A673 (cell line): Measurements from ENCODE around the gene WFS1. TPM values are rescaled to one million over a fixed set of nuclear protein-coding genes. Genes with fewer than 3 reads are reported as not detected.

Experiments
- Bru-seq: library from RNA; stranded (reverse); fragments of 400-500 nt; gene quantifications from one replicate; lab custom pipeline; 2021; lab: Mats Ljungman, UMichigan
- BruChase-seq, 2 experiments: library from RNA; stranded (reverse); fragments of 400-500 nt; gene quantifications; one replicate each; lab custom pipeline; 2021; lab: Mats Ljungman, UMichigan
- BruUV-seq: library from RNA; stranded (reverse); fragments of 400-500 nt; replicated peaks from 2 replicates; lab custom pipeline; 2021; lab: Mats Ljungman, UMichigan
- CTCF ChIA-PET: fragments of 300-600 bp; sonication (Branson Sonifier 250); formaldehyde crosslinking; loops from one replicate; lab custom pipeline; 2022; ENCODE audit warnings: antibody characterized with exemption; lab: Charles Lee
- POLR2A ChIA-PET: fragments of 300-600 bp; sonication (Branson Sonifier 250); formaldehyde crosslinking; loops from one replicate; lab custom pipeline; 2022; ENCODE audit warnings: antibody characterized with exemption; ENCODE audit not compliant: low non-redundant PET; lab: Charles Lee
- DNase-seq: peaks from one replicate; pipeline ENCODE4 v3.0.0-alpha.2; 2015; ENCODE audit warnings: low spot score
- H3K27ac ChIP-seq: fragments of 200-600 bp; sonication (generic); 2 replicates; pipeline ENCODE4 v1.5.1; 2016; ENCODE audit warnings: mixed run types, low read depth, mild to moderate bottlenecking, mixed read lengths, antibody characterized with exemption, low read length; ENCODE audit not compliant: poor library complexity, severe bottlenecking
- H3K27me3 ChIP-seq: fragments of 200-600 bp; sonication (generic); replicated peaks from 2 replicates; pipeline ENCODE4 v1.6.1; 2017; ENCODE audit warnings: mixed run types, low read depth, mild to moderate bottlenecking, mixed read lengths, antibody characterized with exemption, low read length; ENCODE audit not compliant: insufficient read depth, poor library complexity
- H3K36me3 ChIP-seq: fragments of 200-600 bp; sonication (generic); 2 replicates; pipeline ENCODE4 v1.6.1; 2016; ENCODE audit warnings: mixed run types, mild to moderate bottlenecking, mixed read lengths, antibody characterized with exemption, low read length; ENCODE audit not compliant: insufficient read depth, poor library complexity, severe bottlenecking
- H3K4me1 ChIP-seq: fragments of 200-600 bp; sonication (generic); 2 replicates; pipeline ENCODE4 v1.6.1; 2017; ENCODE audit warnings: mixed run types, mild to moderate bottlenecking, mixed read lengths, antibody characterized with exemption, low read length; ENCODE audit not compliant: insufficient read depth, poor library complexity, severe bottlenecking
- H3K4me3 ChIP-seq: fragments of 200-600 bp; sonication (generic); 2 replicates; pipeline ENCODE4 v1.5.1; 2016; ENCODE audit warnings: low read depth, mixed run types, mild to moderate bottlenecking, mixed read lengths, low read length; ENCODE audit not compliant: poor library complexity, severe bottlenecking
- H3K9me3 ChIP-seq: fragments of 200-600 bp; sonication (generic); 2 replicates; pipeline ENCODE4 v1.6.1; 2016; ENCODE audit warnings: mixed run types, low read depth, mild to moderate bottlenecking, mixed read lengths, antibody characterized with exemption, low read length; ENCODE audit not compliant: poor library complexity, severe bottlenecking
- CTCF ChIP-seq: fragments of 300-800, 200-600 bp; sonication (generic); conservative IDR thresholded peaks from 2 replicates; pipeline ENCODE4 v1.5.1; 2017; ENCODE audit warnings: low read depth, mild to moderate bottlenecking, antibody characterized with exemption, low read length, moderate library complexity, mixed read lengths
- EZH2 ChIP-seq: fragments of 200-600 bp; sonication (generic); IDR thresholded peaks from 2 replicates; pipeline ENCODE4 v1.6.1; 2017; ENCODE audit warnings: borderline replicate concordance, low read depth, mild to moderate bottlenecking, mixed read lengths, antibody characterized with exemption, low read length; ENCODE audit not compliant: poor library complexity, severe bottlenecking
- intact Hi-C: fragments of 100-400 bp; cut with micrococcal nuclease; formaldehyde crosslinking; loops from one replicate; pipeline ENCODE4 v1.10.0; 2022; ENCODE audit not compliant: unreplicated experiment
- long read RNA-seq: library from polyadenylated mRNA; stranded (forward); transcript quantifications from one replicate; pipeline ENCODE4 v2.0.0, GENCODE V29; 2022
- total RNA-seq: library from RNA; stranded (reverse); gene quantifications from 2 replicates; pipeline ENCODE4 v1.2.3, GENCODE V29; 2021

Gene WFS1, protein sequence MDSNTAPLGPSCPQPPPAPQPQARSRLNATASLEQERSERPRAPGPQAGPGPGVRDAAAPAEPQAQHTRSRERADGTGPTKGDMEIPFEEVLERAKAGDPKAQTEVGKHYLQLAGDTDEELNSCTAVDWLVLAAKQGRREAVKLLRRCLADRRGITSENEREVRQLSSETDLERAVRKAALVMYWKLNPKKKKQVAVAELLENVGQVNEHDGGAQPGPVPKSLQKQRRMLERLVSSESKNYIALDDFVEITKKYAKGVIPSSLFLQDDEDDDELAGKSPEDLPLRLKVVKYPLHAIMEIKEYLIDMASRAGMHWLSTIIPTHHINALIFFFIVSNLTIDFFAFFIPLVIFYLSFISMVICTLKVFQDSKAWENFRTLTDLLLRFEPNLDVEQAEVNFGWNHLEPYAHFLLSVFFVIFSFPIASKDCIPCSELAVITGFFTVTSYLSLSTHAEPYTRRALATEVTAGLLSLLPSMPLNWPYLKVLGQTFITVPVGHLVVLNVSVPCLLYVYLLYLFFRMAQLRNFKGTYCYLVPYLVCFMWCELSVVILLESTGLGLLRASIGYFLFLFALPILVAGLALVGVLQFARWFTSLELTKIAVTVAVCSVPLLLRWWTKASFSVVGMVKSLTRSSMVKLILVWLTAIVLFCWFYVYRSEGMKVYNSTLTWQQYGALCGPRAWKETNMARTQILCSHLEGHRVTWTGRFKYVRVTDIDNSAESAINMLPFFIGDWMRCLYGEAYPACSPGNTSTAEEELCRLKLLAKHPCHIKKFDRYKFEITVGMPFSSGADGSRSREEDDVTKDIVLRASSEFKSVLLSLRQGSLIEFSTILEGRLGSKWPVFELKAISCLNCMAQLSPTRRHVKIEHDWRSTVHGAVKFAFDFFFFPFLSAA
- total RNA-seq (14.0 and 15.6 TPM in 2 replicates), Bru-seq, nascent RNA (percentile 41 among the genes with signal in this experiment), BruChase-seq, experiment 1, labeled RNA remaining after a 2-hour chase (percentile 40 among the genes with signal in this experiment), BruChase-seq, experiment 2, labeled RNA remaining after a 6-hour chase (percentile 47 among the genes with signal in this experiment)
- long read RNA-seq, transcript WFS1-202 (8 exons, 3,255 nt): minor isoform, 11 of 45 reads
- long read RNA-seq, transcript WFS1-201 (8 exons, 3,640 nt): major isoform, 17 of 45 reads
- long read RNA-seq, partial matches to known transcripts: 1 of 45 reads
- long read RNA-seq, other reads (novel, unspliced or antisense): 15 of 45 reads

DNA sequence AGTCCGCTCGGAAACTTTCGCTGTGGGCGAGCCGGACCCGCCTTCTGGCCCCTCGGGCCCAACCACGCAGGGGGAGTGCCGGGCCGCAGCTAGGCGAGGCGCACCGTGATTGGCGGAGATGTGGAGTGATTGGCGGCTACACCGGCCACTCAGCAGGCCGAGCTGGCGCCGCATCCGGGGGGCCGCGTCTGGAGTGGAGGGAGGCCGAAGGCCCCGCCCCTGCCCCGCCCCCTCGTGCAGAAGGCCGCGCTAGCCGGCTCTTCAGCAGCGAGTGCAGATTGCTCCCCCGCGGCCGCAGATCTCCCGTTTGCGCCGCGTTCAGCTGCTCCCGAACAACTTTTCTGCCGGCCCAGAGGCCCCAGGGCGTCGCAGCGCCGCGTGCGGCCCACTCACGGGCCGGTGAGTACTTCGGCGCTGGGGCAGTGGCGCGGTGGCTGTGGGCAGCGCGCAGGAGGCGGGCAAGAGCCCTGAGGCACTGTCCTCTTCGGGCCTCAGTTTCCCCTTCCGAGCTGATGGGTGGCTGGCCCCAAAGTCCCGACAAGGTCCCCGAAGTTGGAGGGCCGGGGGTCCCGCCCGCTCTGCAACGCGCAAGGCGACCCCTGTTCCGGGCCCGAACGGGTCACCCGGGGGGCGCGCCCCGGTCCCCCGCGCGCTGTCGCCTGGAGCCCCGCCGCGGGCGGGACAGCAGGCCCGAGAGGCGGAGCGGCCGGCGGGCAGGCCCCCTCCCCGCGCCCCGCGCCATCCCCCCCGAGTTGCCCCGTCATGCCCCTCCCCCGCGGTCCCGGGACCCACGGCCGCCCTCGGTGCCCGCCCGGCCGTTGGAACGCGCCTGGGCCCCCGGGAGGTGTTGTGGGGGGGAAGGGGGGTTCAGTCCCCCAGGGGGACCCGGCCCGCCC is at the start of gene WFS1:
Gene WFS1, plus strand, starts transcription at position 235 of the 896 bp plus-strand sequence. CDS start 7,606 bp downstream, outside the sequence.
- POLR2A ChIA-PET: interaction anchor here (0.7 kb wide), 1 partner anchor 436 kb away, joined by 14 read pairs; no protein-coding TSS in a partner anchor
- Histone ChIP-seq H3K9me3 (no peaks in the 10 kb centered on the region), H3K4me1 (peaks cover 14% of the 10 kb centered on the region), H3K27ac (peak within 1 kb of the TSS; percentile 67), H3K27me3 (no peaks in the 10 kb centered on the region), H3K4me3 (peak within 1 kb of the TSS; percentile 94), H3K36me3 (no peaks in the 10 kb centered on the region)
- intact Hi-C loops: loop anchor here (5.0 kb wide), 1 partner anchor 57 kb away; no protein-coding TSS in a partner anchor
- no TSS peak for BruUV-seq
- DNase-seq: peak; percentile 99
- CTCF ChIA-PET: interaction anchor here (1.3 kb wide), 1 partner anchor 19 kb away, joined by 3 read pairs; no protein-coding TSS in a partner anchor
- no peak for TF ChIP-seq CTCF

DNA sequence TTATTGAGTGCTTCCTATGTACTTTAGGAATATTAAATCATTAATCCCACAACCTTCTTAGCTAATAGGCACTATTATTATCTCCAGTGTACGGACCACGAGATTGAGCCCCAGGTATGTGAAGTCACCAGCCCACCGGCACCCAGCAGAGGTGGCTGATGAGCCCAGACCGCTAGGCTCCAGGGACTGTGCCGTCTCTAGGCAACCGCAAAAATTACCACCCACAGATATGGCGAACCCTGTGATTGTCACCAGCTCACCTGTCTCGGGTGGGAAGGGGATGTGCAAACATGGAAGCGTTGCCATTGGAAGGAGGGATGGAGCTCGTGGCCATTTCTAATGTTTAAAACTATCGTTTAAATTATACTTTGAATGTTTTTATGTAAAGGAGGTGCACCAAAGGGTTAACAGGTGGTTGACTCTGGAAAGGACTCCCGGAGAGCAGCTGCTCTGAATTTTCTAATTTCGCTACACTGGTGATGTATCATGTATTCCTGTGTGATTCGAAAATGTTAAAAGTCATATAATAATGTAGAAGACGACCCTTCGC is 48.3 kb upstream of the WFS1 start:
- Histone ChIP-seq H3K4me1 (no peaks in the 10 kb centered on the region), H3K27me3 (peaks cover 70% of the 10 kb centered on the region), H3K4me3 (no peak overlapping the region), H3K9me3 (no peaks in the 10 kb centered on the region), H3K36me3 (no peaks in the 10 kb centered on the region), H3K27ac (no peak overlapping the region)
- DNase-seq: no peak
- POLR2A ChIA-PET: no interaction called here
- no TSS peak for BruUV-seq
- CTCF ChIA-PET: no interaction called here
- intact Hi-C loops: no loop called here
- no peak for TF ChIP-seq EZH2
- TF ChIP-seq CTCF: no peak
